GM21723 (cell line): Measurements from ENCODE around the gene UTP25.

ENCODE experiments used
- ATAC-seq: cut with Tn5 transposase; IDR thresholded peaks from one replicate; pipeline ENCODE4 v1.9.1; 2021; ENCODE audit warnings: mild to moderate bottlenecking, moderate library complexity; ENCODE audit not compliant: unreplicated experiment

UTP25 gene

DNA sequence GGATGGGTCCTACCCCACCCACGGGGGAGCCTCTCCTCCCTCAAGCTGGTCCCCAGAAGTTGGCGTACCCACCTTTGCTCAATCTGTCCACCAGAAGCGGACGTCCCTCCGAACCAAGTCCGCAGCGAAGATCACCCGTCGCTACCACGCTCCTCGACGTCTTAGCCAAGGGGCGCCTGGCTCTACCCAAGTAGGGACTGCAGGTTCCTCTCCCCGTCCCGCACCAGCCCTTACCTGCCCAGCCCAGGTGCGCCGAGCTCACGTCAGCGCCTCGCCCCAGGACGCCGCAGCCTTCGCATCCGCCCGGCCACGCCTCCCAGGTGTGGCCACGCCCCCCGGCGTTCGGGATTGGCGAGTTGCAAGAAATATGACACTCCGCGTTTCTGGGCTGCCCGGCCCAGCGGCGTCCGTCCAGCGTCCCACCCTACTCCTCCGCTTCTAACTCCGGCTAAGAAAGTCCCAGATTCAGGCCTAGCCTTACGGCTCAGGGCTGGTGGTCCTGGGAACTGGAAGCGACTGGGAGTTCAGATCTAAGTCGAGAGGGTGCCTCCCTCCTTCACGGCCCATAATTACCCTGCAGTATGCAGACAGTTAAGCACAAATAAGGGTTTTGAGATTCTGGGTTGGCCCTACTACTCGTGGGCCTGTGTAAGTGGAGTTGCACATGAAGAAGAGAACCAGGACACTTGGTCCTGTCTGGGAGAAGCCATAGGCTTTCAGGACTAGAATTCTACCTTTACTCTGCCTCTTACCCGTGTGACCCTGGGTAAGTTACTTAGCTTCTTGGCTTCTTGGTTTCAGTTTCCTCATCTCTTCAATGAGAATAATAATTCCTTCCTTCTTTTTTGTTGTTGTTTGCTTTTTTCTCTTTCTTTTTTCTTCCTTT, 21.7 kb upstream of the UTP25 start, which contains the start of gene IRF6:
IRF6 (minus strand) TSS at position 268 of the 886 bp plus-strand sequence. CDS start 4,729 bp downstream, outside the sequence.
- peak; percentile 95 for ATAC-seq

GRCh38 chr1:209807509-209807908, 20.3 kb upstream of the UTP25 start:
- ATAC-seq, result no peak

- no peak for ATAC-seq
Observed at GRCh38 chr1:209808059-209808581, 19.7 kb upstream of the UTP25 start.

- no peak for ATAC-seq
Observed at GRCh38 chr1:209809611-209810010, 18.2 kb upstream of the UTP25 start.

GRCh38 chr1:209810783-209811182, 17.0 kb upstream of the UTP25 start:
- ATAC-seq, result no peak

GRCh38 chr1:209813902-209814301, 13.9 kb upstream of the UTP25 start:
- no peak for ATAC-seq

GRCh38 chr1:209815490-209815889, 12.3 kb upstream of the UTP25 start:
- ATAC-seq, result no peak

DNA sequence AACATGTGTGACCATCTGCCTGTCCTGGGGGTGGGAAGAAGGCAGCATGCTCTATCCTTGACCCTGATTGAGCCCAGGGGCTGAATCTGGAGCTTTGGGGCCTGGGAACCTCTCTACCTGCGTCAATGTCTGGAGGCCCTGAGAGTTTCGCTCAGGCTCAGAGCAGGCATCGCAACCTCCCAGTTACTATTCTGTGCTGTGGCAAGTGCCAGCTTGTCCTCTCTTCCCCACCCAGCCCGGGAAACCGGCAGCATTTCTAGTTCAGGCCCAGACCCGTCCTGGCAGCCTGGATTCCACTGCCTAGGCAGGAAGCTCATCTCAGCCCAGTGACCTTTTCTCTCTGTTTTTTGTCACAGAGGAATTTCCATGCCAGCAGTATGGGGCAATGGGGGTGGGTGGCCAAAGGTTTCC, 11.8 kb upstream of the UTP25 start:
- ATAC-seq, result no peak

DNA sequence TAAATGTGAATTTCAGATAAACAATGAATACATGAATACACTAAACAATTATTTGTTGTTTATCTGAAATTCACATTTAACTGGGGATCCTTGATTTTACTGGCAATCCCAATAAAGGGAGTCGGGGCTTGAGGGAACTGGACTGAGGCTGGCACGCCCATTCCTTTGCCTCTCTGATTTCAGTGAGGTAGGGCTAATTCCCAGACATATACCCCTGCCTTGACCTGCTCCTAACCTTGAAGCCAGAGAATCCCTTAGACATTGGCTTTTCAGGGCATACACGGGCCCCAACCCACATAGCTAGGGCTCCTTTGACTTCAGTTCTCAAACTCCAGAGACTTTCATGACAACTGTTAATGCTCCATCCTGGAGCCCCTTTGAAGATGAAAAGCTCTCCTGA, 10.8 kb upstream of the UTP25 start:
- no peak for ATAC-seq

- ATAC-seq, result no peak
Observed at GRCh38 chr1:209817691-209818090, 10.1 kb upstream of the UTP25 start.

DNA sequence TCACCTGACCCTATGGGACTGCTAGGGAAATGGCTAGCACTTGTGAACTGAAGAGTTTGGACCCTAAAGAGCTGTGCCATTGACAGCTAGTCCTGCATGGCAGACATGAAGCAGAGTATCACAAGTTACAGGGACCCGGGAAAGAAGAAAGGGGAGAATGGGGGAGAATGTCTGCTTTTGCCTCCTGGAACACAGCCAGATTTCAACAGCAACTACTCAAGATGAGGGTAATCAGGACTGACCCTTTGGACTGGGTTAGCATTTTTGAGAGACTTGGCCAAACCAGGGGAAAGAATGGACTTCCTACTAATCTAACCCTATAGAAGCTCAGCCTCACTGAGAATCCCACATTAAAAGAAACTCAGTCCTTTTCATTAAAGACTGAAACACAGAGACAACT, 8.7 kb upstream of the UTP25 start:
- ATAC-seq, result no peak

DNA sequence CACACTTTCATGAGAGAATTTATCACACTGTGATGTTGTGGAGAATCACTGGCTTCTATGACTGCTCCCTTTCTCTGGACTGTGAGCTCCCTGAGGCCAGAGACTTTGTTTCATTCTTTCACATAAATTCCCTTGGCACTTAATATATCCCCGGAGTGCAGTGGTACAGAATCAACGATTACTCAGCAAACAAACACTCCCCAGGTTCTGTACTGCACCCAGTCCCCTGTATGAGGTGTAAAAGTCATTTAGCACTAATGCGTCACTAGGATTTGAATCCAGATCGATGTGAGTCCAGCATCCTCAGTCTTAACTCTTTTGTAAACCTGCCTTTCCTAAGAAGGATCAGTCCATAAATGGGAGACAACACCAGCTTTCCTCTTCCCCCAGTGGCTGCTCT, 6.8 kb upstream of the UTP25 start:
- no peak for ATAC-seq

DNA sequence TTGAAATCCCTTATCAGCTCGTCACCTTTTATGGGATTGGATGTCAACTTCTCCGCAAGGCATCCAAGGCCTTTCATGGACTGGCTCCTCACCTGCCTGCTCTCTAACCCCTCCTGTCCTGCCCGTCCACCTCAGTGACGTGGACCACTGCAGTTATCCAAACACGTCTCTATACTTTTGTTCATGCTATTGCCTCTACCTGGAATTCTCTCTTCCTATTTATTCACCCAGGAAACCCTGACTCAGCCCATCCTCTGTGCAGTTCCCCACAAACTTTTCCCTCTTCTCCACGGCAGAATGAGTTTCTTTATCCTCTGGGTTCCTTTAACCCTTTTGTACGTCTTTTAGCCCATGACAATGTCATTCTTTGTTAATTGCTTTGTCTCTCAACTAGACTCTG, 5.1 kb upstream of the UTP25 start:
- no peak for ATAC-seq

GRCh38 chr1:209823143-209824041, 4.4 kb upstream of the UTP25 start:
- ATAC-seq, result peak; percentile 41

- no peak for ATAC-seq
Observed at GRCh38 chr1:209825591-209826434, 2.0 kb upstream of the UTP25 start.

DNA sequence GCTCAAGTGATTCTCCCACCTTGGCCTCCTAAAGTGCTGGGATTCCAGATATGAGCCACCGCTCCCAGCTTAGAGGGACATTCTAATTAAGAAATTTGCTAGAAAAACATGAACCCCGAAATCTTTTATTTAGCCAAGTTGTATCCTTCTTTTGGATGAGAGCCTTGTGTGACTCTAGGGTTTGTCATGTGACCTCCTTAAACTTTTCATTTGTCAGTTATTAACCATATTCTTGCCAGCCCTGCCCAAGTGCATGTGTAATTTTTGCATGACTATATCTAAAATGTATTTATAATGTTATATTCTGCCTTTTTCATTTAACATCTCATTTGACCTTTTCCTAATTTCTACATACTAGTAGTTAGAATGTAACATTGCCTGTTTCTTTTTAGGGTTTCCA, 1.9 kb downstream of the UTP25 start:
- no peak for ATAC-seq

- ATAC-seq, result no peak
Observed at GRCh38 chr1:209830722-209831121, 3.0 kb downstream of the UTP25 start.

GRCh38 chr1:209831615-209832014, 3.8 kb downstream of the UTP25 start:
- no peak for ATAC-seq

GRCh38 chr1:209835782-209836298, 8.1 kb downstream of the UTP25 start:
- no peak for ATAC-seq

DNA sequence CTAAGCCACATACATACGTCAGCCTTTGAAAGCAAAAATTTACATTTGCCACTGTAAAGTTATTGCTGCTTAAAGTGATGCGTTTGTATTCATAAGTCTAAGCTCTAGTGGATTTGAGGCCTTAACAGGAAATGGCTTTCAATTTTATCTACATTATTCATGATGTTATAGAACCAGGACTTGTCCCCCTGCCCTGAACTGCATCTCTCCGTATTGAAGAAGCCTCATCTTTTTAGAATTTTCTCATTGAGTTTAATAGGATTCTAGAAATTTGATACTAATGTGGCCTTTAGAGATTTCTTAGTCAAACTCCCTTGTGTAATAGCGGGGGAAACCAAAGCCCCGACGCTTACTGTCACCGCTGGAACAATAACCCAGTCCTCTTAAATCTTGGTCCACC, 9.9 kb downstream of the UTP25 start:
- ATAC-seq, result no peak
